Right lobe of liver (tissue), 4 donors: Measurements from ENCODE around the gene EEF1AKMT1.

Experiments used
- POLR2A ChIP-seq: fragments of 450-650 bp; IDR thresholded peaks from one replicate; pipeline ENCODE4 v1.6.1; 2017; ENCODE audit warnings: antibody characterized with exemption, mild to moderate bottlenecking
- TF ChIP-seq, protein P1 (sequence below), 4 donors: fragments of 200-600 bp in 3 of 4; fragments of 450-650 bp in 1 of 4; IDR thresholded peaks; one replicate each; pipeline versions ENCODE4 v1.5.1 to v1.8.0; 2016 to 2022; ENCODE audit warnings: antibody characterized with exemption in 4 of 4, mild to moderate bottlenecking in 2 of 4
- donor health status: DM: no; HTN: no; CAD: no.
- donor health status: DM: no; HTN: no; CAD: no.
- donor health status: DM: no; HTN: yes; CAD: no.

DNA sequence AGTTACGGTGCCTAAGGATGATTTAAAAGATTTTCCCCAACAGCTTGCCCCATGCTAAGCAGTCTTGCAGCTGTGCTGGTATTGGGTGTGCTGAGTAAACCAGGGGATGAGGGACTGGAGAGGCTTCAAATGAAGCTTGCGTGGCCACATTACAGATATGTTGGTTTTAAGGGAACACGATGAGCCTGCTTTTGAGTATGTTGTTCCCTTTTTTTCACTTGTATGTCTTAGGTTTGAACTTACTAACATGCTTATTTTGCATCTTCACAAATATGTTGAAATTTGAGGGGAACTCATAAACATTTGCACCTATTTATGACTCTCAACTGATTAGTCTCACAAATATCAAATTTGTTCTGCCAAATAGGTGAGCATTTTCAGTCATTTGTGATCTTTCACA lies 72.3 kb downstream of the EEF1AKMT1 start:
- TF ChIP-seq, protein P1, sequence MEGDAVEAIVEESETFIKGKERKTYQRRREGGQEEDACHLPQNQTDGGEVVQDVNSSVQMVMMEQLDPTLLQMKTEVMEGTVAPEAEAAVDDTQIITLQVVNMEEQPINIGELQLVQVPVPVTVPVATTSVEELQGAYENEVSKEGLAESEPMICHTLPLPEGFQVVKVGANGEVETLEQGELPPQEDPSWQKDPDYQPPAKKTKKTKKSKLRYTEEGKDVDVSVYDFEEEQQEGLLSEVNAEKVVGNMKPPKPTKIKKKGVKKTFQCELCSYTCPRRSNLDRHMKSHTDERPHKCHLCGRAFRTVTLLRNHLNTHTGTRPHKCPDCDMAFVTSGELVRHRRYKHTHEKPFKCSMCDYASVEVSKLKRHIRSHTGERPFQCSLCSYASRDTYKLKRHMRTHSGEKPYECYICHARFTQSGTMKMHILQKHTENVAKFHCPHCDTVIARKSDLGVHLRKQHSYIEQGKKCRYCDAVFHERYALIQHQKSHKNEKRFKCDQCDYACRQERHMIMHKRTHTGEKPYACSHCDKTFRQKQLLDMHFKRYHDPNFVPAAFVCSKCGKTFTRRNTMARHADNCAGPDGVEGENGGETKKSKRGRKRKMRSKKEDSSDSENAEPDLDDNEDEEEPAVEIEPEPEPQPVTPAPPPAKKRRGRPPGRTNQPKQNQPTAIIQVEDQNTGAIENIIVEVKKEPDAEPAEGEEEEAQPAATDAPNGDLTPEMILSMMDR (IDR thresholded peaks at IDR 0.05), result no peak
- no peak for TF ChIP-seq POLR2A
